Glutamatergic neuron (in vitro differentiated cells): ENCODE data around the gene NOS1. TPM values are rescaled to one million over a fixed set of nuclear protein-coding genes. Genes with fewer than 3 reads are reported as not detected.

ENCODE experiments used
- DNase-seq: peaks from one replicate; pipeline ENCODE4 v3.0.0; 2022
- H3K27ac Mint-ChIP-seq: one replicate; pipeline ENCODE4 v1.8.0; 2020; ENCODE audit warnings: mild to moderate bottlenecking, mixed read lengths, inconsistent platforms; ENCODE audit not compliant: unreplicated experiment
- H3K27me3 Mint-ChIP-seq: one replicate; pipeline ENCODE4 v1.8.0; 2020; ENCODE audit warnings: mild to moderate bottlenecking, moderate library complexity, mixed read lengths, inconsistent platforms; ENCODE audit not compliant: unreplicated experiment
- H3K36me3 Mint-ChIP-seq: one replicate; pipeline ENCODE4 v1.8.0; 2020; ENCODE audit warnings: mild to moderate bottlenecking, mixed read lengths, inconsistent platforms; ENCODE audit not compliant: unreplicated experiment
- H3K4me1 Mint-ChIP-seq: one replicate; pipeline ENCODE4 v1.8.0; 2020; ENCODE audit warnings: mild to moderate bottlenecking, low read depth, mixed read lengths, inconsistent platforms; ENCODE audit not compliant: unreplicated experiment
- H3K4me3 Mint-ChIP-seq: one replicate; pipeline ENCODE4 v1.8.0; 2020; ENCODE audit warnings: mild to moderate bottlenecking, mixed read lengths, inconsistent platforms; ENCODE audit not compliant: unreplicated experiment
- H3K9me3 Mint-ChIP-seq: one replicate; pipeline ENCODE4 v1.8.0; 2020; ENCODE audit warnings: mild to moderate bottlenecking, moderate library complexity, mixed read lengths, inconsistent platforms; ENCODE audit not compliant: unreplicated experiment
- CTCF ChIP-seq: fragments of 200-600 bp; sonication (generic); IDR thresholded peaks from one replicate; pipeline ENCODE4 v1.5.0; 2021; ENCODE audit not compliant: partially characterized antibody, unreplicated experiment
- total RNA-seq: library from RNA; stranded (reverse); fragmentation: NEBNext Ultra II Directional; extraction: Animal tissue kit (Norgen Biotek cat#: 25700); gene quantifications from one replicate; pipeline ENCODE4 v1.2.1, GENCODE V29; 2021; ENCODE audit not compliant: unreplicated experiment

Gene NOS1
- total RNA-seq, 1 donor from 2014 or later: 0.96 TPM

GRCh38 chr12:117367006-117367638 lies 5.7 kb upstream of the NOS1 start:
- TF ChIP-seq CTCF: peak; percentile 96
- peaks cover 18% of the 10 kb centered on the region for H3K27me3 Mint-ChIP-seq

GRCh38 chr12:117365049-117365616 lies 3.7 kb upstream of the NOS1 start:
- DNase-seq: no peak
- no peaks in the 10 kb centered on the region for H3K4me1 Mint-ChIP-seq
- no peak overlapping the region for H3K27ac Mint-ChIP-seq
- H3K9me3 Mint-ChIP-seq: peaks cover 8% of the 10 kb centered on the region
- peaks cover 20% of the 10 kb centered on the region for H3K27me3 Mint-ChIP-seq
- H3K4me3 Mint-ChIP-seq: no peak overlapping the region
- H3K36me3 Mint-ChIP-seq: peaks cover 6% of the 10 kb centered on the region
- no peak for TF ChIP-seq CTCF

More at GRCh38 chr12:117367006-117367638, 5.7 kb upstream of the NOS1 start:
- Mint-ChIP-seq H3K36me3 (peaks cover 6% of the 10 kb centered on the region), H3K4me1 (no peaks in the 10 kb centered on the region), H3K4me3 (no peak overlapping the region), H3K9me3 (peaks cover 14% of the 10 kb centered on the region), H3K27ac (no peak overlapping the region)
- peak; percentile 84 for DNase-seq

- peaks cover 20% of the 10 kb centered on the region for H3K27me3 Mint-ChIP-seq
- H3K4me1 Mint-ChIP-seq: peaks cover 3% of the 10 kb centered on the region
- peaks cover 9% of the 10 kb centered on the region for H3K9me3 Mint-ChIP-seq
- H3K36me3 Mint-ChIP-seq: peaks cover 6% of the 10 kb centered on the region
- no peak overlapping the region for H3K4me3 Mint-ChIP-seq
- H3K27ac Mint-ChIP-seq: peak overlapping the region; percentile 9
- no peak for TF ChIP-seq CTCF
- no peak for DNase-seq
Measured at GRCh38 chr12:117363953-117364486, 2.6 kb upstream of the NOS1 start.

GRCh38 chr12:117363056-117363662 lies 1.7 kb upstream of the NOS1 start:
- H3K4me1 Mint-ChIP-seq: peaks cover 3% of the 10 kb centered on the region
- no peak overlapping the region for H3K27ac Mint-ChIP-seq
- DNase-seq: no peak
- H3K4me3 Mint-ChIP-seq: no peak overlapping the region
- H3K9me3 Mint-ChIP-seq: peaks cover 9% of the 10 kb centered on the region
- H3K36me3 Mint-ChIP-seq: peaks cover 6% of the 10 kb centered on the region
- no peak for TF ChIP-seq CTCF
- H3K27me3 Mint-ChIP-seq: peaks cover 20% of the 10 kb centered on the region

GRCh38 chr12:117362391-117362790 lies 965 bp upstream of the NOS1 start:
- H3K4me1 Mint-ChIP-seq: peaks cover 3% of the 10 kb centered on the region
- peaks cover 6% of the 10 kb centered on the region for H3K36me3 Mint-ChIP-seq
- peak overlapping the region; percentile 9 for H3K4me3 Mint-ChIP-seq
- H3K27me3 Mint-ChIP-seq: peaks cover 20% of the 10 kb centered on the region
- no peak for TF ChIP-seq CTCF
- H3K9me3 Mint-ChIP-seq: peaks cover 9% of the 10 kb centered on the region
- no peak overlapping the region for H3K27ac Mint-ChIP-seq
- DNase-seq: no peak
